ENCODE measurements around the gene ZBED4.

- TF ChIP-seq POLR2A (IDR thresholded peaks at IDR 0.05; ENCODE audit: low read depth, low read length) = no peak
- no peak for TF ChIP-seq SPI1 (IDR thresholded peaks at IDR 0.05; ENCODE audit: low read depth, low read length)
- no peak for TF ChIP-seq POLR2AphosphoS5 (IDR thresholded peaks at IDR 0.05; ENCODE audit: low read depth, low read length)
These were observed 59.8 kb downstream of the ZBED4 start for GRCh38 chr22:49913446-49913845.

Data from GM12891 (cell line).